ENCODE data around the gene SSH2.
"Not testable (repeated sequence)": the region's sequence is repeated elsewhere in the genome, so short reads cannot be mapped to it uniquely, and the experiment has no call there.

DNA sequence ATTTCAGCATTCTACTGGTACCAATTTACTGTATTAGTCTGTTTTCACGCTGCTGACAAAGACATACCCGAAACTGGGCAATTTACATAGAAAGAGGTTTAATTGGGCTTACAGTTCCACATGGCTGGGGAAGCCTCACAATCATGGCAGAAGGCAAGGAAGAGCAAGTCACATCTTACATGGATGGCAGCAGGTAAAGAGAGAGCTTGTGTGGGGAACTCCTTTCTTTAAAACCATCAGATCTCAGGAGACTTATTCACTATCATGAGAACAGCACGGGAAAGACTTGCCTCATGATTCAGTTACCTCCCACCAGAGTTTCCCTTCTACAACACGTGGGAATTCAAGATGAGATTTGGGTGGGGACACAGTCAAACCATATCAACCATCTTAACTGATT lies 72.9 kb downstream of the SSH2 start:
- TF ChIP-seq, protein P1, sequence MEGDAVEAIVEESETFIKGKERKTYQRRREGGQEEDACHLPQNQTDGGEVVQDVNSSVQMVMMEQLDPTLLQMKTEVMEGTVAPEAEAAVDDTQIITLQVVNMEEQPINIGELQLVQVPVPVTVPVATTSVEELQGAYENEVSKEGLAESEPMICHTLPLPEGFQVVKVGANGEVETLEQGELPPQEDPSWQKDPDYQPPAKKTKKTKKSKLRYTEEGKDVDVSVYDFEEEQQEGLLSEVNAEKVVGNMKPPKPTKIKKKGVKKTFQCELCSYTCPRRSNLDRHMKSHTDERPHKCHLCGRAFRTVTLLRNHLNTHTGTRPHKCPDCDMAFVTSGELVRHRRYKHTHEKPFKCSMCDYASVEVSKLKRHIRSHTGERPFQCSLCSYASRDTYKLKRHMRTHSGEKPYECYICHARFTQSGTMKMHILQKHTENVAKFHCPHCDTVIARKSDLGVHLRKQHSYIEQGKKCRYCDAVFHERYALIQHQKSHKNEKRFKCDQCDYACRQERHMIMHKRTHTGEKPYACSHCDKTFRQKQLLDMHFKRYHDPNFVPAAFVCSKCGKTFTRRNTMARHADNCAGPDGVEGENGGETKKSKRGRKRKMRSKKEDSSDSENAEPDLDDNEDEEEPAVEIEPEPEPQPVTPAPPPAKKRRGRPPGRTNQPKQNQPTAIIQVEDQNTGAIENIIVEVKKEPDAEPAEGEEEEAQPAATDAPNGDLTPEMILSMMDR (IDR thresholded peaks at IDR 0.05; ENCODE audit: borderline replicate concordance, extremely low read depth, low read length, poor library complexity, severe bottlenecking), result not testable (repeated sequence)
- TF ChIP-seq EZH2 (IDR thresholded peaks at IDR 0.05; ENCODE audit: borderline replicate concordance, low read depth, low read length, severe bottlenecking), result not testable (repeated sequence)
